Activated CD4-positive, alpha-beta T cell treated with anti-CD3 and anti-CD28 coated beads for 48 hours (primary cell): Measurements from ENCODE around the gene GHRH.

Experiments
- DNase-seq: peaks from one replicate; pipeline ENCODE4 v3.0.0-alpha.2; 2020

Gene GHRH

GRCh38 chr20:37261714-37262113, at the start of gene GHRH:
GHRH (minus strand) TSS chr20:37261814; CDS start chr20:37256889, 4,925 bp downstream.
- DNase-seq = no peak

- no peak for DNase-seq
These were observed 49.3 kb upstream of the GHRH start for GRCh38 chr20:37310951-37311350.

GRCh38 chr20:37309936-37310590, 48.4 kb upstream of the GHRH start:
- no peak for DNase-seq

- DNase-seq = no peak
These were observed 47.7 kb upstream of the GHRH start for GRCh38 chr20:37309290-37309689.

- peak; percentile 38 for DNase-seq
These were observed 46.8 kb upstream of the GHRH start for GRCh38 chr20:37308086-37309050.

- no peak for DNase-seq
These were observed 44.2 kb upstream of the GHRH start for GRCh38 chr20:37305839-37306238.

GRCh38 chr20:37305079-37305478, 43.5 kb upstream of the GHRH start:
- no peak for DNase-seq

- no peak for DNase-seq
These were observed 42.0 kb upstream of the GHRH start for GRCh38 chr20:37303637-37304036.

- no peak for DNase-seq
These were observed 41.4 kb upstream of the GHRH start for GRCh38 chr20:37302981-37303380.

- no peak for DNase-seq
These were observed 39.9 kb upstream of the GHRH start for GRCh38 chr20:37301558-37301957.

GRCh38 chr20:37301120-37301519, 39.5 kb upstream of the GHRH start:
- DNase-seq = no peak

- DNase-seq = no peak
These were observed 38.3 kb upstream of the GHRH start for GRCh38 chr20:37299718-37300528.

- DNase-seq = peak; percentile 24
These were observed 36.8 kb upstream of the GHRH start for GRCh38 chr20:37298190-37298939.

GRCh38 chr20:37297066-37297736, 35.6 kb upstream of the GHRH start:
- no peak for DNase-seq

GRCh38 chr20:37296371-37296770, 34.8 kb upstream of the GHRH start:
- DNase-seq = no peak

GRCh38 chr20:37295595-37295994, 34.0 kb upstream of the GHRH start:
- no peak for DNase-seq

GRCh38 chr20:37295001-37295400, 33.4 kb upstream of the GHRH start:
- DNase-seq = peak; percentile 26

- no peak for DNase-seq
These were observed 32.8 kb upstream of the GHRH start for GRCh38 chr20:37294262-37294981.

- DNase-seq = no peak
These were observed 31.8 kb upstream of the GHRH start for GRCh38 chr20:37293301-37293943.

GRCh38 chr20:37291724-37292126, 30.1 kb upstream of the GHRH start:
- no peak for DNase-seq
